Measurements from ENCODE around the gene IKZF4.

DNA sequence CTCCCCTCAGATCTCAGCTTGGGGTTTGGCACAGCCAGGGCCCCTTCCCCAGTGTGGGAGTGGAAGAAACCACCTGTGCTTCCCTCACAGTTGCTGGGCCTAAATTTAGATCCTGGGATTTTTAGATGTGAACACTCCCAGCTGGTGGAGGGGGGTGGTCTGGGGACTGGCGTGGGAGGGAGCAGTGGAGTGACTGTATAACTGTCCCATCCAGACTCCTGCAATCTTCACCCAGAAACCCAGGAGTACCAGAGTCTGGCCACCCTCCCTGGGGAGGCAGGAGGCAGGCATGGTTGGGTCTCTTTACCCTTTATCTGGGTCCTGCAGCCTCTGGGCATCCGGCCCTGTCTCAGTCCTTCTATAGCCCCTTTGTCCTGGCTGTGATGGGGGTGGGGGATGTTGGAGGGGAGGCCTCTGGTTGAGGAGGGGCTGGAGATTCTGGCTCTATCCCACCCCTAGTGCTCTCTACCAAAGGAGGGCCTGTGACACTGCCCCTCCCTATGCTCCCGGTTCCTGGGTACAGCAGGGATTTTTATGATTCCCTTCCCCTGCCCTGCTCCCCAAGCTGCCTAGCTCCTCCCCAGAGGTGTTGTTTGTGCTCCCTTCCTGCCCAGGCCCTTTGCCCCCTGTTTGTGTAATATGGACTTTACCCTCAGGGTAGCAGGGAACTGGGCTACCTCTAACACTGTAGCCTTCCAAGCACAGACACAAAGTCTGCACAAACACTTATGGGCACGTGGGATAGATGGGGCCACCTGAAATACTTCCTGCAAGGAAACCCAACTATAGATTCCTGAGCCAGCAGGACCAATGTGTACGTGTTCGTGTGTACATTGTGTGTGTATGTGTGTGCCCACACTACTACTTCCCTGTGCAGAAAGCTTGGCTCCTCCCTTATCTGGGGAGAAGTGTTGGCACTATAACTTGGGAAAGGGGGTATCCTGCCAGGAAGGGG, 60.8 kb downstream of the IKZF4 start:
- TF ChIP-seq, protein P1, sequence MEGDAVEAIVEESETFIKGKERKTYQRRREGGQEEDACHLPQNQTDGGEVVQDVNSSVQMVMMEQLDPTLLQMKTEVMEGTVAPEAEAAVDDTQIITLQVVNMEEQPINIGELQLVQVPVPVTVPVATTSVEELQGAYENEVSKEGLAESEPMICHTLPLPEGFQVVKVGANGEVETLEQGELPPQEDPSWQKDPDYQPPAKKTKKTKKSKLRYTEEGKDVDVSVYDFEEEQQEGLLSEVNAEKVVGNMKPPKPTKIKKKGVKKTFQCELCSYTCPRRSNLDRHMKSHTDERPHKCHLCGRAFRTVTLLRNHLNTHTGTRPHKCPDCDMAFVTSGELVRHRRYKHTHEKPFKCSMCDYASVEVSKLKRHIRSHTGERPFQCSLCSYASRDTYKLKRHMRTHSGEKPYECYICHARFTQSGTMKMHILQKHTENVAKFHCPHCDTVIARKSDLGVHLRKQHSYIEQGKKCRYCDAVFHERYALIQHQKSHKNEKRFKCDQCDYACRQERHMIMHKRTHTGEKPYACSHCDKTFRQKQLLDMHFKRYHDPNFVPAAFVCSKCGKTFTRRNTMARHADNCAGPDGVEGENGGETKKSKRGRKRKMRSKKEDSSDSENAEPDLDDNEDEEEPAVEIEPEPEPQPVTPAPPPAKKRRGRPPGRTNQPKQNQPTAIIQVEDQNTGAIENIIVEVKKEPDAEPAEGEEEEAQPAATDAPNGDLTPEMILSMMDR (IDR thresholded peaks at IDR 0.05), result no peak
- peak; percentile 17 for TF ChIP-seq EP300 (IDR thresholded peaks at IDR 0.05; ENCODE audit: low read depth)
- peak; percentile 91 for TF ChIP-seq POLR2A (IDR thresholded peaks at IDR 0.05)
- peak; percentile 73 to 93 (median 87) for TF ChIP-seq POLR2AphosphoS5 (IDR thresholded peaks at IDR 0.05)

All from transverse colon (tissue), 4 donors.